ENCODE results near the gene CACNA1C.

The CACNA1C gene

DNA sequence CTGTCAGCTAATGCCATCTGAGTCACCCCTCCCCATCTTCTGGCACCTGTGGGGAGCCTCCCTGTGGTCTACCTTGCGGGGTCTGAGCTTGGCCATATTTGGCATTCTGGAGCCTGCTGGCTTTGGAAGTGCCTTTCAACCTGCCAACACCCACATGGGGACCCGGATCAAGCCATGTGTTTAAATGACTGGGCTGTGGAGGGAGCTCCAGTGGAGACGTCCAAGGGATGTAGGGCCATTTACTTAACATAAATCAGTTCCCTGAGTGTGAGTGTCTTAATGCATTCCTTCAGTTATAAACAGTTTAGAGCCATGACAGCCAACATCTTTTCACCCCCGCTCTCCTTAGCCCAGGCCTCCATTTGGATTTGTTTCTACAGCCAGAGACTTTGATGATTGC lies 22.0 kb downstream of the CACNA1C start:
- Histone ChIP-seq H3K27me3 (ENCODE audit: control insufficient read depth in 1 of 2, insufficient read depth in 2 of 2, low read length in 2 of 2) (no peaks in the 10 kb centered on the region), H3K36me3 (ENCODE audit: control insufficient read depth in 1 of 2, insufficient read depth in 2 of 2, low read length in 2 of 2) (no peaks in the 10 kb centered on the region), H3K9me3 (ENCODE audit: control insufficient read depth in 1 of 2, low read length in 2 of 2) (peaks cover 2 to 5% of the 10 kb centered on the region in 2 donors), H3K4me3 (ENCODE audit: low read depth in 1 of 2, low read length in 2 of 2) (no peak overlapping the region), H3K27ac (ENCODE audit: low read depth, low read length) (no peak overlapping the region), H3K9ac (ENCODE audit: low read depth in 1 of 2, low read length in 2 of 2) (no peak overlapping the region), H3K4me1 (ENCODE audit: control insufficient read depth in 1 of 2, insufficient read depth in 2 of 2, low read length in 2 of 2) (no peaks in the 10 kb centered on the region)

GRCh38 chr12:2075508-2076195 lies 22.9 kb downstream of the CACNA1C start:
- H3K27ac ChIP-seq (ENCODE audit: low read depth, low read length), result no peak overlapping the region
- H3K27me3 ChIP-seq (ENCODE audit: control insufficient read depth in 1 of 2, insufficient read depth in 2 of 2, low read length in 2 of 2), result no peaks in the 10 kb centered on the region
- H3K4me1 ChIP-seq (ENCODE audit: control insufficient read depth in 1 of 2, insufficient read depth in 2 of 2, low read length in 2 of 2), result no peaks in the 10 kb centered on the region
- no peaks in the 10 kb centered on the region for H3K9me3 ChIP-seq (ENCODE audit: control insufficient read depth in 1 of 2, low read length in 2 of 2)
- H3K9ac ChIP-seq (ENCODE audit: low read depth in 1 of 2, low read length in 2 of 2), result no peak overlapping the region
- no peak overlapping the region for H3K4me3 ChIP-seq (ENCODE audit: low read depth in 1 of 2, low read length in 2 of 2)
- H3K36me3 ChIP-seq (ENCODE audit: control insufficient read depth in 1 of 2, insufficient read depth in 2 of 2, low read length in 2 of 2), result no peaks in the 10 kb centered on the region

GRCh38 chr12:2076196-2076570 lies 23.4 kb downstream of the CACNA1C start:
- no peaks in the 10 kb centered on the region for H3K36me3 ChIP-seq (ENCODE audit: control insufficient read depth in 1 of 2, insufficient read depth in 2 of 2, low read length in 2 of 2)
- H3K4me3 ChIP-seq (ENCODE audit: low read depth in 1 of 2, low read length in 2 of 2), result no peak overlapping the region
- H3K27me3 ChIP-seq (ENCODE audit: control insufficient read depth in 1 of 2, insufficient read depth in 2 of 2, low read length in 2 of 2), result no peaks in the 10 kb centered on the region
- H3K4me1 ChIP-seq (ENCODE audit: control insufficient read depth in 1 of 2, insufficient read depth in 2 of 2, low read length in 2 of 2), result no peaks in the 10 kb centered on the region
- no peaks in the 10 kb centered on the region for H3K9me3 ChIP-seq (ENCODE audit: control insufficient read depth in 1 of 2, low read length in 2 of 2)
- no peak overlapping the region for H3K9ac ChIP-seq (ENCODE audit: low read depth in 1 of 2, low read length in 2 of 2)
- H3K27ac ChIP-seq (ENCODE audit: low read depth, low read length), result no peak overlapping the region

- H3K36me3 ChIP-seq (ENCODE audit: control insufficient read depth in 1 of 2, insufficient read depth in 2 of 2, low read length in 2 of 2), result no peaks in the 10 kb centered on the region
- H3K27ac ChIP-seq (ENCODE audit: low read depth, low read length), result no peak overlapping the region
- H3K4me3 ChIP-seq (ENCODE audit: low read depth in 1 of 2, low read length in 2 of 2), result no peak overlapping the region
- H3K27me3 ChIP-seq (ENCODE audit: control insufficient read depth in 1 of 2, insufficient read depth in 2 of 2, low read length in 2 of 2), result no peaks in the 10 kb centered on the region
- no peak overlapping the region for H3K9ac ChIP-seq (ENCODE audit: low read depth in 1 of 2, low read length in 2 of 2)
- no peaks in the 10 kb centered on the region for H3K4me1 ChIP-seq (ENCODE audit: control insufficient read depth in 1 of 2, insufficient read depth in 2 of 2, low read length in 2 of 2)
- no peaks in the 10 kb centered on the region for H3K9me3 ChIP-seq (ENCODE audit: control insufficient read depth in 1 of 2, low read length in 2 of 2)
These were observed 23.9 kb downstream of the CACNA1C start for GRCh38 chr12:2076728-2077127.

DNA sequence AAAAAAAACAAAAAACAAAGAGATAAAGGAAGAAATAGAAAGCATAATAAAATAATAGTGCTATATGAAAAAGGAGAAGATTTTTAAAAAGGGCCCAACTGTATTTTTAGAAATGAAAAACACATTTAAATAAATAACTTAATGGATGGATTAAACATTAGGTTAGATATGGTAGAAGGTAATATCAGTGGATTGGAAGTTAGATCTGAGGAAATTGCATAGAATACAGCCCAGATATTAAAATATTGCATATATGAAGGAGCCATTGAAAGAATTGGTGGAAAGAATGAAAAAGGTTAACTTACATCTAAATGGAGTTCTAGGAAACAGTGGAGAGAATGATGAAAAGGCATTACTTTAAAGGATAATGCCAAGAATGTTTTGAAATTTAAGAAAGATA lies 27.8 kb downstream of the CACNA1C start:
- Histone ChIP-seq H3K9me3 (ENCODE audit: control insufficient read depth in 1 of 2, low read length in 2 of 2) (no peaks in the 10 kb centered on the region), H3K9ac (ENCODE audit: low read depth in 1 of 2, low read length in 2 of 2) (no peak overlapping the region), H3K4me3 (ENCODE audit: low read depth in 1 of 2, low read length in 2 of 2) (no peak overlapping the region), H3K27me3 (ENCODE audit: control insufficient read depth in 1 of 2, insufficient read depth in 2 of 2, low read length in 2 of 2) (peaks cover 0 to 6% of the 10 kb centered on the region in 2 donors), H3K36me3 (ENCODE audit: control insufficient read depth in 1 of 2, insufficient read depth in 2 of 2, low read length in 2 of 2) (no peaks in the 10 kb centered on the region), H3K27ac (ENCODE audit: low read depth, low read length) (no peak overlapping the region), H3K4me1 (ENCODE audit: control insufficient read depth in 1 of 2, insufficient read depth in 2 of 2, low read length in 2 of 2) (no peaks in the 10 kb centered on the region)

DNA sequence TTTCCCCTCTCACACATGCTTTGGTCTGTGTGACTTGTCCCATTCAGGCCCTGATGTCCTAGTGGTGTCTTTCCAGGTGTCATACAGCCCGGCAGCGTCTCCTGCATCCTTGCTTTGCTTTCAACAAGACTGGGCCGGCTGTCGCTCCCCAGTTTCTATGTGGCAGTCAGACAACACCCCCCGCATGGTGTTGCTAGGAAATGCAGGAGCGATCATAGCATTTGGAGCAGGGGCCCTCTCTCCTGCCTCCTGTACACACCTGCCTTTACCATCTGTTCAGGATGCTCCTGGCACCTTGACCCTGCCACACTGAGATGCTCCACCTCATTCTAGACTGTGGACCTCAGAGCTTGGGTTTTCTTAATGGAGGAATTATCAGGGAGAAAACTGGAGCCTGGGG lies 29.5 kb downstream of the CACNA1C start:
- Histone ChIP-seq H3K9me3 (ENCODE audit: control insufficient read depth in 1 of 2, low read length in 2 of 2) (no peaks in the 10 kb centered on the region), H3K9ac (ENCODE audit: low read depth in 1 of 2, low read length in 2 of 2) (no peak overlapping the region), H3K27me3 (ENCODE audit: control insufficient read depth in 1 of 2, insufficient read depth in 2 of 2, low read length in 2 of 2) (peaks cover 0 to 6% of the 10 kb centered on the region in 2 donors), H3K27ac (ENCODE audit: low read depth, low read length) (no peak overlapping the region), H3K4me1 (ENCODE audit: control insufficient read depth in 1 of 2, insufficient read depth in 2 of 2, low read length in 2 of 2) (no peaks in the 10 kb centered on the region), H3K36me3 (ENCODE audit: control insufficient read depth in 1 of 2, insufficient read depth in 2 of 2, low read length in 2 of 2) (no peaks in the 10 kb centered on the region), H3K4me3 (ENCODE audit: low read depth in 1 of 2, low read length in 2 of 2) (no peak overlapping the region)

GRCh38 chr12:2083008-2083407 lies 30.2 kb downstream of the CACNA1C start:
- H3K9me3 ChIP-seq (ENCODE audit: control insufficient read depth in 1 of 2, low read length in 2 of 2), result no peaks in the 10 kb centered on the region
- H3K27ac ChIP-seq (ENCODE audit: low read depth, low read length), result no peak overlapping the region
- H3K36me3 ChIP-seq (ENCODE audit: control insufficient read depth in 1 of 2, insufficient read depth in 2 of 2, low read length in 2 of 2), result no peaks in the 10 kb centered on the region
- peaks cover 0 to 6% of the 10 kb centered on the region in 2 donors for H3K27me3 ChIP-seq (ENCODE audit: control insufficient read depth in 1 of 2, insufficient read depth in 2 of 2, low read length in 2 of 2)
- no peaks in the 10 kb centered on the region for H3K4me1 ChIP-seq (ENCODE audit: control insufficient read depth in 1 of 2, insufficient read depth in 2 of 2, low read length in 2 of 2)
- H3K4me3 ChIP-seq (ENCODE audit: low read depth in 1 of 2, low read length in 2 of 2), result no peak overlapping the region
- no peak overlapping the region for H3K9ac ChIP-seq (ENCODE audit: low read depth in 1 of 2, low read length in 2 of 2)

DNA sequence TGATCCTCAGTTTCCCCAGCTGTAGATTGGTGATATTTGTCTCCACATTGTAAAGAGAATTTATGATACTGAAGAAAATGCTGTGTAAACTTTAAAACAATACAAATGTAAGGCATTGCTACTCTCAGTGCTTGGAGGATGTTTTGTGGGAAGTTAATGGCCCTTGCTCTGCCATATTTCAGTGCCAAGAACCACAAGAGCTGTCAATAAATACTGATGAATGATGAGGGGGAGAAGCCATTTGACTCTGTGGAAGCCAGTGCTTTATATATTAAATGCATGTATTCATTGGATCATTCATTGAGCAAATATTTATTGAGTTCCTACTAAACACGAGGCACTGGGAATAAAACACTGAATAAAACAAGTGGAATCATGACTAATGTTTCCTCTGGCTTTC lies 30.8 kb downstream of the CACNA1C start:
- no peaks in the 10 kb centered on the region for H3K4me1 ChIP-seq (ENCODE audit: control insufficient read depth in 1 of 2, insufficient read depth in 2 of 2, low read length in 2 of 2)
- no peaks in the 10 kb centered on the region for H3K9me3 ChIP-seq (ENCODE audit: control insufficient read depth in 1 of 2, low read length in 2 of 2)
- no peak overlapping the region for H3K27ac ChIP-seq (ENCODE audit: low read depth, low read length)

DNA sequence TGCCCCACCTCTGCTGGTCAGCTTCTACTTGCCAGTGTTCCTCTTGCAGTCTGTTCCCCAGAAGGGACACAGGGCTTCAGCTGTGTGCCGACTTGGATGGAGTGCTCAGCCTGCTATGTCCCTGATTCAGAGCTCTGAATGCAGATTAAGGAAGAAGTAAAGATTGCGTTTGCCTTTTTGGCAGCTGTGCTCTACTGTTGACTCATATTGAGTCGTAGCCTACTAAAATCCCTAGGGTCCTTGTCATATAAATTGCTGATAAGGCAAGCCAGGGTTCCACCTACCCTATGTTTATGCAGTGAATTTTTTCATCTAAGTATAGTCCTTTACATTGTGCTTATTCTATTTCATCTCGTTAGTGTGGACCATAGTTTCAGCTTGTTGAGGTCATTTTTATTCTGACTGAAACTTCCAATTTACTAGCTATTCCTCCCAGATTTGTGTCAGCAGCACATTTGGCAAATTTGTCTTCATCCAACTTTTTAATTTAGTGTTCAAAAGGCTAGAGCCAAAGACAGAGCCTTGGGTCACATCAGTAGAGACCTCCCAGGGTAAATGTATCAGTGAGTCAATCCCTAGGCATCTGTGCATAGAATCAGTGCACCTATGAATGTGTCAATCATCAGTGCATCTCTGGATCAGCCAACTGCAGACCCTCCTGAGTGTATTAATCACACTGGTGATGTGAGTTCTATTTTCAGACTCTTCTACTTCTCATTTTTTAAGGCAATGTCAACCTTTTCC lies 31.9 kb downstream of the CACNA1C start:
- H3K9ac ChIP-seq (ENCODE audit: low read depth in 1 of 2, low read length in 2 of 2), result no peak overlapping the region
- H3K27ac ChIP-seq (ENCODE audit: low read depth, low read length), result no peak overlapping the region
- H3K9me3 ChIP-seq (ENCODE audit: control insufficient read depth in 1 of 2, low read length in 2 of 2), result no peaks in the 10 kb centered on the region
- H3K36me3 ChIP-seq (ENCODE audit: control insufficient read depth in 1 of 2, insufficient read depth in 2 of 2, low read length in 2 of 2), result no peaks in the 10 kb centered on the region
- H3K4me1 ChIP-seq (ENCODE audit: control insufficient read depth in 1 of 2, insufficient read depth in 2 of 2, low read length in 2 of 2), result no peaks in the 10 kb centered on the region
- H3K4me3 ChIP-seq (ENCODE audit: low read depth in 1 of 2, low read length in 2 of 2), result no peak overlapping the region
- H3K27me3 ChIP-seq (ENCODE audit: control insufficient read depth in 1 of 2, insufficient read depth in 2 of 2, low read length in 2 of 2), result peaks cover 0 to 6% of the 10 kb centered on the region in 2 donors

More for the DNA sequence above, 30.8 kb downstream of the CACNA1C start:
- H3K36me3 ChIP-seq (ENCODE audit: control insufficient read depth in 1 of 2, insufficient read depth in 2 of 2, low read length in 2 of 2), result no peaks in the 10 kb centered on the region
- H3K4me3 ChIP-seq (ENCODE audit: low read depth in 1 of 2, low read length in 2 of 2), result no peak overlapping the region
- H3K27me3 ChIP-seq (ENCODE audit: control insufficient read depth in 1 of 2, insufficient read depth in 2 of 2, low read length in 2 of 2), result peaks cover 0 to 6% of the 10 kb centered on the region in 2 donors
- H3K9ac ChIP-seq (ENCODE audit: low read depth in 1 of 2, low read length in 2 of 2), result no peak overlapping the region

GRCh38 chr12:2092354-2092753 lies 39.6 kb downstream of the CACNA1C start:
- Histone ChIP-seq H3K4me1 (ENCODE audit: control insufficient read depth in 1 of 2, insufficient read depth in 2 of 2, low read length in 2 of 2) (no peaks in the 10 kb centered on the region), H3K9me3 (ENCODE audit: control insufficient read depth in 1 of 2, low read length in 2 of 2) (no peaks in the 10 kb centered on the region), H3K36me3 (ENCODE audit: control insufficient read depth in 1 of 2, insufficient read depth in 2 of 2, low read length in 2 of 2) (no peaks in the 10 kb centered on the region), H3K9ac (ENCODE audit: low read depth in 1 of 2, low read length in 2 of 2) (no peak overlapping the region), H3K27ac (ENCODE audit: low read depth, low read length) (no peak overlapping the region), H3K4me3 (ENCODE audit: low read depth in 1 of 2, low read length in 2 of 2) (no peak overlapping the region), H3K27me3 (ENCODE audit: control insufficient read depth in 1 of 2, insufficient read depth in 2 of 2, low read length in 2 of 2) (peaks cover 0 to 4% of the 10 kb centered on the region in 2 donors)
